HG02884 (cell line): Measurements from ENCODE around the gene LPP.

Experiments
- ATAC-seq: cut with Tn5 transposase; IDR thresholded peaks from one replicate; pipeline ENCODE4 v1.9.1; 2021; ENCODE audit warnings: mild to moderate bottlenecking, moderate library complexity; ENCODE audit not compliant: unreplicated experiment

LPP gene

GRCh38 chr3:188351648-188352047 lies 197.7 kb downstream of the LPP start:
- no peak for ATAC-seq

GRCh38 chr3:188352196-188352927 lies 198.4 kb downstream of the LPP start:
- ATAC-seq = no peak

GRCh38 chr3:188353426-188353825 lies 199.5 kb downstream of the LPP start:
- ATAC-seq = no peak

GRCh38 chr3:188358787-188359493 lies 205.0 kb downstream of the LPP start:
- ATAC-seq = no peak

- no peak for ATAC-seq
Observed at GRCh38 chr3:188360364-188360881, 206.5 kb downstream of the LPP start.

- ATAC-seq = no peak
Observed at GRCh38 chr3:188361888-188362287, 207.9 kb downstream of the LPP start.

GRCh38 chr3:188362405-188362831 lies 208.5 kb downstream of the LPP start:
- no peak for ATAC-seq

GRCh38 chr3:188365184-188365583 lies 211.2 kb downstream of the LPP start:
- ATAC-seq = no peak

GRCh38 chr3:188365988-188366698 lies 212.2 kb downstream of the LPP start:
- ATAC-seq = no peak

- ATAC-seq = no peak
Observed at GRCh38 chr3:188367678-188368077, 213.7 kb downstream of the LPP start.

- ATAC-seq = no peak
Observed at GRCh38 chr3:188369526-188369925, 215.6 kb downstream of the LPP start.

GRCh38 chr3:188370081-188370830 lies 216.3 kb downstream of the LPP start:
- no peak for ATAC-seq

- ATAC-seq = no peak
Observed at GRCh38 chr3:188378786-188379185, 224.8 kb downstream of the LPP start.

GRCh38 chr3:188380252-188380651 lies 226.3 kb downstream of the LPP start:
- ATAC-seq = no peak

- no peak for ATAC-seq
Observed at GRCh38 chr3:188380722-188381121, 226.8 kb downstream of the LPP start.

GRCh38 chr3:188383748-188384147 lies 229.8 kb downstream of the LPP start:
- no peak for ATAC-seq

- ATAC-seq = no peak
Observed at GRCh38 chr3:188385295-188385694, 231.3 kb downstream of the LPP start.

- peak; percentile 95 for ATAC-seq
Observed at GRCh38 chr3:188389711-188390342, 235.9 kb downstream of the LPP start.

GRCh38 chr3:188390343-188390718 lies 236.4 kb downstream of the LPP start:
- ATAC-seq = peak; percentile 18

GRCh38 chr3:188390775-188391443 lies 237.0 kb downstream of the LPP start:
- peak; percentile 11 for ATAC-seq
